Esophagus muscularis mucosa (tissue), 4 donors: ENCODE results near the gene EHBP1. TPM values are rescaled to one million over a fixed set of nuclear protein-coding genes. Genes with fewer than 3 reads are reported as not detected.

ENCODE experiments used
- DNase-seq: peaks from one replicate; pipeline ENCODE4 v3.0.0-alpha.2; 2017; ENCODE audit errors: extremely low spot score
- H3K27ac ChIP-seq, 4 donors: fragments of 200-600 bp; sonication (generic); replicated peaks in 1 of 4; 1 replicate in 3 of 4; 2 replicates in 1 of 4; pipeline ENCODE4 v1.5.1; 2016 to 2019; ENCODE audit warnings: mild to moderate bottlenecking in 1 of 4
- H3K27me3 ChIP-seq, 4 donors: fragments of 200-600 bp; sonication (generic); one replicate each; pipeline versions ENCODE4 v1.5.1 to v1.6.0; 2016 to 2019
- H3K36me3 ChIP-seq, 4 donors: fragments of 200-600 bp; sonication (generic); one replicate each; pipeline ENCODE4 v1.5.1; 2016 to 2019
- H3K4me1 ChIP-seq, 4 donors: fragments of 200-600 bp; sonication (generic); one replicate each; pipeline ENCODE4 v1.5.1; 2016 to 2019
- H3K4me3 ChIP-seq, 4 donors: fragments of 200-600 bp; sonication (generic); 1 replicate in 2 of 4; 2 replicates in 2 of 4; pipeline ENCODE4 v1.5.1; 2016 to 2019; ENCODE audit warnings: mild to moderate bottlenecking in 4 of 4, moderate library complexity in 1 of 4
- H3K9me3 ChIP-seq, 4 donors: fragments of 200-600 bp; sonication (generic); 1 replicate in 3 of 4; 2 replicates in 1 of 4; pipeline ENCODE4 v1.5.1; 2016 to 2019
- CTCF ChIP-seq, 3 experiments: fragments of 200-600 bp in 2 of 3; fragments of 450-650 bp in 1 of 3; sonication (generic) in 2 of 3; IDR thresholded peaks; one replicate each; pipeline ENCODE4 v1.5.1; 2017 to 2019; ENCODE audit warnings: antibody characterized with exemption in 3 of 3, mild to moderate bottlenecking in 2 of 3, moderate library complexity in 1 of 3
- EP300 ChIP-seq: sonication (generic); formaldehyde crosslinking; IDR thresholded peaks from one replicate; pipeline ENCODE4 v1.6.1; 2017; ENCODE audit warnings: antibody characterized with exemption
- POLR2A ChIP-seq: fragments of 450-650 bp; IDR thresholded peaks from one replicate; pipeline ENCODE4 v1.6.1; 2017; ENCODE audit warnings: antibody characterized with exemption, moderate library complexity, mild to moderate bottlenecking, low read depth
- POLR2AphosphoS5 ChIP-seq, 2 donors: sonication (generic); formaldehyde crosslinking; IDR thresholded peaks; one replicate each; pipeline ENCODE4 v1.6.1; 2017; ENCODE audit warnings: antibody characterized with exemption in 2 of 2
- WGBS: methylation state at CpG from one replicate; pipeline ENCODE4 v1.1.5; 2018; 5-methylcytosine and 5-hydroxymethylcytosine counted together
- intact Hi-C: fragments of 100-400 bp; cut with DNase I; formaldehyde crosslinking; loops from one replicate; pipeline ENCODE4 v1.15.1; 2023
- total RNA-seq, 4 donors: library from RNA; depleted of rRNA; stranded (reverse); fragments of >200 nt; gene quantifications; one replicate each; pipeline versions ENCODE4 v1.1.0 to v1.2.1, GENCODE V29; 2016

Gene EHBP1
- total RNA-seq, 4 donors from 2014 or later: 103 to 199 (median 151) TPM

GRCh38 chr2:62760026-62760425, 54.5 kb downstream of the EHBP1 start:
- no peak for DNase-seq
- no peak overlapping the region for H3K27ac ChIP-seq
- H3K9me3 ChIP-seq: no peaks in the 10 kb centered on the region
- peaks cover 0 to 37% (median 29%) of the 10 kb centered on the region in 4 donors for H3K4me1 ChIP-seq
- 95% methylated on average over 2 of the region's 2 CpGs for WGBS
- TF ChIP-seq CTCF (IDR thresholded peaks at IDR 0.05) (no peak), POLR2A (no peak), EP300 (no peak), POLR2AphosphoS5 (IDR thresholded peaks at IDR 0.05) (no peak)
- H3K36me3 ChIP-seq: no peaks in the 10 kb centered on the region
- no peaks in the 10 kb centered on the region for H3K27me3 ChIP-seq
- intact Hi-C loops: no loop called here
- no peak overlapping the region for H3K4me3 ChIP-seq

- TF ChIP-seq POLR2A: no peak
- TF ChIP-seq CTCF (IDR thresholded peaks at IDR 0.05): no peak
- TF ChIP-seq EP300: no peak
- 93% methylated on average over 2 of the region's 2 CpGs for WGBS
- no peak overlapping the region for H3K4me3 ChIP-seq
- H3K36me3 ChIP-seq: no peaks in the 10 kb centered on the region
- no peaks in the 10 kb centered on the region for H3K9me3 ChIP-seq
- no peak for DNase-seq
- H3K27me3 ChIP-seq: no peaks in the 10 kb centered on the region
- intact Hi-C loops: no loop called here
- H3K27ac ChIP-seq: no peak overlapping the region
- peaks cover 0 to 42% (median 32%) of the 10 kb centered on the region in 4 donors for H3K4me1 ChIP-seq
These were observed 55.0 kb downstream of the EHBP1 start for GRCh38 chr2:62760555-62760954.

- WGBS: 98% methylated on average over 3 of the region's 3 CpGs
- H3K4me1 ChIP-seq: peaks cover 0 to 36% (median 27%) of the 10 kb centered on the region in 4 donors
- no peak overlapping the region for H3K4me3 ChIP-seq
- H3K27me3 ChIP-seq: no peaks in the 10 kb centered on the region
- no peaks in the 10 kb centered on the region for H3K36me3 ChIP-seq
- intact Hi-C loops: no loop called here
- no peak overlapping the region for H3K27ac ChIP-seq
- TF ChIP-seq EP300: no peak
- no peaks in the 10 kb centered on the region for H3K9me3 ChIP-seq
- DNase-seq: no peak
These were observed 60.3 kb downstream of the EHBP1 start for GRCh38 chr2:62765619-62766376.

DNA sequence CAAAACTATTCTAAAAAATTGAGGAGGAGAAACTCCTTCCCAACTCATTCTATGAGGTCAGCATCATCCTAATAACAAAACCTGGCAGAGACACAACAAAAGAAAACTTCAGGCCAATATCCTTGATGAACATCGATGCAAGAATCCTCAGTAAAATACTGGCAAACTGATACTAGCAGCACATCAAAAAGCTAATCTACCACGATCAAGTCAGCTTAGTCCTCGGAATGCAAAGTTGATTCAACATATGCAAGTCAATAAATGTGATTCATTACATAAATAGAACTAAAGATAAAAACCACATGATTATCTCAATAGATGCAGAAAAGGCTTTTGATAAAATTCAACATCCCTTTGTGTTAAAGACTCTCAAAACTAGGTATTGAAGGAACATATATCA, 63.1 kb downstream of the EHBP1 start:
- Histone ChIP-seq H3K4me3 (no peak overlapping the region), H3K27ac (no peak overlapping the region), H3K27me3 (no peaks in the 10 kb centered on the region), H3K36me3 (no peaks in the 10 kb centered on the region), H3K9me3 (no peaks in the 10 kb centered on the region), H3K4me1 (peaks cover 0 to 29% (median 24%) of the 10 kb centered on the region in 4 donors)
- intact Hi-C loops: no loop called here
- WGBS: 76% methylated on average over 3 of the region's 3 CpGs
- DNase-seq: no peak
- TF ChIP-seq CTCF (IDR thresholded peaks at IDR 0.05): no peak
- no peak for TF ChIP-seq POLR2A
- no peak for TF ChIP-seq EP300
- no peak for TF ChIP-seq POLR2AphosphoS5 (IDR thresholded peaks at IDR 0.05)

DNA sequence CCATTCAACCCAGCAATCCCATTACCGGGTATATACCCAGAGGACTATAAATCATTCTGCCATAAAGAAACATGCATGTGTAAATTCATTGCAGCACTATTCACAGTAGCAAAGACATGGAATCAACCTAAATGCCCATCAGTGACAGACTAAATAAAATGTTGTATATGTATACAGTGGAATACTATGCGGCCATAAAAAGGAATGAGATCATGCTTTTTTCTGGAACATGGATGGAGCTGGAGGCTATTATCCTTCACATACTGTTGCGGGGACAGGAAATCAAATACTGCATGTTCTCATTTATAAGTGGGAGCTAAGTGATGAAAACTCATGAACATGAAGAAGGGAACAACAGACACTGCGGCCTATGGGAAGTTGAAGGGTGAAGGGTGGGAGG, 65.1 kb downstream of the EHBP1 start:
- intact Hi-C loops: loop anchor here (5.0 kb wide), 1 partner anchor 63 kb away; the partner anchor contains the start of gene EHBP1
- Histone ChIP-seq H3K9me3 (no peaks in the 10 kb centered on the region), H3K4me3 (no peak overlapping the region), H3K36me3 (no peaks in the 10 kb centered on the region), H3K27me3 (no peaks in the 10 kb centered on the region), H3K4me1 (peaks cover 0 to 31% (median 30%) of the 10 kb centered on the region in 4 donors), H3K27ac (no peak overlapping the region)
- 74% methylated on average over 4 of the region's 4 CpGs for WGBS
- TF ChIP-seq EP300 (no peak), CTCF (IDR thresholded peaks at IDR 0.05) (no peak), POLR2AphosphoS5 (IDR thresholded peaks at IDR 0.05) (no peak), POLR2A (no peak)
- no peak for DNase-seq
